ENCODE data around the gene ACSM3. TPM values are rescaled to one million over a fixed set of nuclear protein-coding genes. Genes with fewer than 3 reads are reported as not detected.

The ACSM3 gene
- total and polyA plus RNA-seq, 9 of the 15 experiments (the other 6 are each of a cell fraction or from before 2014, with no cell fraction given): 112 to 420 (median 182) TPM

- no peak for TF ChIP-seq PCBP2 (IDR thresholded peaks at IDR 0.05; ENCODE audit: low read depth, low read length, poor library complexity, severe bottlenecking)
- TF ChIP-seq TCF7L2 (IDR thresholded peaks at IDR 0.05; ENCODE audit: low read depth, low read length): no peak
- no peak for TF ChIP-seq SNAPC5 (CRISPR knock-in tag; IDR thresholded peaks at IDR 0.05)
- TF ChIP-seq NFE2 (IDR thresholded peaks at IDR 0.05; ENCODE audit: low read depth): no peak
- TF ChIP-seq, protein P1, sequence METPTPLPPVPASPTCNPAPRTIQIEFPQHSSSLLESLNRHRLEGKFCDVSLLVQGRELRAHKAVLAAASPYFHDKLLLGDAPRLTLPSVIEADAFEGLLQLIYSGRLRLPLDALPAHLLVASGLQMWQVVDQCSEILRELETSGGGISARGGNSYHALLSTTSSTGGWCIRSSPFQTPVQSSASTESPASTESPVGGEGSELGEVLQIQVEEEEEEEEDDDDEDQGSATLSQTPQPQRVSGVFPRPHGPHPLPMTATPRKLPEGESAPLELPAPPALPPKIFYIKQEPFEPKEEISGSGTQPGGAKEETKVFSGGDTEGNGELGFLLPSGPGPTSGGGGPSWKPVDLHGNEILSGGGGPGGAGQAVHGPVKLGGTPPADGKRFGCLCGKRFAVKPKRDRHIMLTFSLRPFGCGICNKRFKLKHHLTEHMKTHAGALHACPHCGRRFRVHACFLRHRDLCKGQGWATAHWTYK (CRISPR knock-in tag; IDR thresholded peaks at IDR 0.05): no peak
- no peak for TF ChIP-seq NR2C2 (CRISPR knock-in tag; IDR thresholded peaks at IDR 0.05)
- TF ChIP-seq NR2C2 (tag; IDR thresholded peaks at IDR 0.05): peak; percentile 71
- TF ChIP-seq RAD21 (CRISPR knock-in tag; conservative IDR thresholded peaks at IDR 0.05 in 1 of 2, IDR thresholded peaks at IDR 0.05 in 1 of 2): no peak; a peak in 1 of 4 replicates
- TF ChIP-seq LEF1 (IDR thresholded peaks at IDR 0.05): peak; percentile 35; the same call in 1 of the 2 replicates
- TF ChIP-seq JUN (IDR thresholded peaks at IDR 0.05; ENCODE audit: borderline replicate concordance, low read depth, low read length): peak; percentile 10; the same call in 1 of the 2 replicates
- TF ChIP-seq JUN (CRISPR knock-in tag; IDR thresholded peaks at IDR 0.05; ENCODE audit: borderline replicate concordance): no peak
- TF ChIP-seq, protein P2, sequence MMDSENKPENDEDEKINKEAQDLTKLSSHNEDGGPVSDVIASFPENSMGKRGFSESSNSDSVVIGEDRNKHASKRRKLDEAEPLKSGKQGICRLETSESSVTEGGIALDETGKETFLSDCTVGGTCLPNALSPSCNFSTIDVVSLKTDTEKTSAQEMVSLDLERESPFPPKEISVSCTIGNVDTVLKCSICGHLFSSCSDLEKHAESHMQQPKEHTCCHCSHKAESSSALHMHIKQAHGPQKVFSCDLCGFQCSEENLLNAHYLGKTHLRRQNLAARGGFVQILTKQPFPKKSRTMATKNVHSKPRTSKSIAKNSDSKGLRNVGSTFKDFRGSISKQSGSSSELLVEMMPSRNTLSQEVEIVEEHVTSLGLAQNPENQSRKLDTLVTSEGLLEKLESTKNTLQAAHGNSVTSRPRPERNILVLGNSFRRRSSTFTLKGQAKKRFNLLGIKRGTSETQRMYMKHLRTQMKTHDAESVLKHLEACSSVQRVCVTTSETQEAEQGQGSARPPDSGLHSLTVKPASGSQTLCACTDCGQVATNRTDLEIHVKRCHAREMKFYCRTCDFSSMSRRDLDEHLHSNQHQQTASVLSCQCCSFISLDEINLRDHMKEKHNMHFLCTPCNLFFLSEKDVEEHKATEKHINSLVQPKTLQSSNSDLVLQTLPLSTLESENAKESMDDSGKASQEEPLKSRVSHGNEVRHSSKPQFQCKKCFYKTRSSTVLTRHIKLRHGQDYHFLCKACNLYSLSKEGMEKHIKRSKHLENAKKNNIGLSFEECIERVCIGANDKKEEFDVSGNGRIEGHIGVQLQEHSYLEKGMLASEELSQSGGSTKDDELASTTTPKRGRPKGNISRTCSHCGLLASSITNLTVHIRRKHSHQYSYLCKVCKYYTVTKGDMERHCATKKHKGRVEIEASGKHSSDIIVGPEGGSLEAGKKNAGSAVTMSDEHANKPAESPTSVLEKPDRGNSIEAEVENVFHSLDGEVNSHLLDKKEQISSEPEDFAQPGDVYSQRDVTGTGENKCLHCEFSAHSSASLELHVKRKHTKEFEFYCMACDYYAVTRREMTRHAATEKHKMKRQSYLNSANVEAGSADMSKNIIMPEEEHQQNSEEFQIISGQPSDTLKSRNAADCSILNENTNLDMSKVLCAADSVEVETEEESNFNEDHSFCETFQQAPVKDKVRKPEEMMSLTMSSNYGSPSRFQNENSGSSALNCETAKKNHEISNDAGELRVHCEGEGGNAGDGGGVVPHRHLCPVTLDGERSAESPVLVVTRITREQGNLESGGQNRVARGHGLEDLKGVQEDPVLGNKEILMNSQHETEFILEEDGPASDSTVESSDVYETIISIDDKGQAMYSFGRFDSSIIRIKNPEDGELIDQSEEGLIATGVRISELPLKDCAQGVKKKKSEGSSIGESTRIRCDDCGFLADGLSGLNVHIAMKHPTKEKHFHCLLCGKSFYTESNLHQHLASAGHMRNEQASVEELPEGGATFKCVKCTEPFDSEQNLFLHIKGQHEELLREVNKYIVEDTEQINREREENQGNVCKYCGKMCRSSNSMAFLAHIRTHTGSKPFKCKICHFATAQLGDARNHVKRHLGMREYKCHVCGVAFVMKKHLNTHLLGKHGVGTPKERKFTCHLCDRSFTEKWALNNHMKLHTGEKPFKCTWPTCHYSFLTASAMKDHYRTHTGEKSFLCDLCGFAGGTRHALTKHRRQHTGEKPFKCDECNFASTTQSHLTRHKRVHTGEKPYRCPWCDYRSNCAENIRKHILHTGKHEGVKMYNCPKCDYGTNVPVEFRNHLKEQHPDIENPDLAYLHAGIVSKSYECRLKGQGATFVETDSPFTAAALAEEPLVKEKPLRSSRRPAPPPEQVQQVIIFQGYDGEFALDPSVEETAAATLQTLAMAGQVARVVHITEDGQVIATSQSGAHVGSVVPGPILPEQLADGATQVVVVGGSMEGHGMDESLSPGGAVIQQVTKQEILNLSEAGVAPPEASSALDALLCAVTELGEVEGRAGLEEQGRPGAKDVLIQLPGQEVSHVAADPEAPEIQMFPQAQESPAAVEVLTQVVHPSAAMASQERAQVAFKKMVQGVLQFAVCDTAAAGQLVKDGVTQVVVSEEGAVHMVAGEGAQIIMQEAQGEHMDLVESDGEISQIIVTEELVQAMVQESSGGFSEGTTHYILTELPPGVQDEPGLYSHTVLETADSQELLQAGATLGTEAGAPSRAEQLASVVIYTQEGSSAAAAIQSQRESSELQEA (IDR thresholded peaks at IDR 0.05; ENCODE audit: low read depth): no peak
- TF ChIP-seq ZNF589 (CRISPR knock-in tag; IDR thresholded peaks at IDR 0.05; ENCODE audit: low read depth): peak; percentile 68; the same call in 1 of the 2 replicates
- TF ChIP-seq ZBTB33 (CRISPR knock-in tag; IDR thresholded peaks at IDR 0.05): 0 out of 2 replicates have a peak, but pooled peaks have one; percentile 7
- peak; percentile 35 to 49; a peak in 2 of 4 replicates for TF ChIP-seq TEAD1 (CRISPR knock-in tag; IDR thresholded peaks at IDR 0.05)
Measured at GRCh38 chr16:20763461-20764232, at the start of gene ACSM3 (continued).

Measured in K562 (cell line).